Testis (tissue), 2 donors: Measurements from ENCODE around the gene LIMS4.
"Not testable (repeated sequence)": the region's sequence is repeated elsewhere in the genome, so short reads cannot be mapped to it uniquely, and the experiment has no call there.

Experiments
- CTCF ChIP-seq, 3 experiments: fragments of 450-650 bp in 2 of 3; fragments of 200-600 bp in 1 of 3; sonication (generic) in 1 of 3; IDR thresholded peaks; one replicate each; pipeline ENCODE4 v1.5.1; 2016 to 2019; ENCODE audit warnings: antibody characterized with exemption in 3 of 3, mild to moderate bottlenecking in 2 of 3, moderate library complexity in 1 of 3
- POLR2A ChIP-seq: fragments of 450-650 bp; IDR thresholded peaks from one replicate; pipeline ENCODE4 v1.6.1; 2017; ENCODE audit warnings: antibody characterized with exemption, mild to moderate bottlenecking, moderate library complexity

- not testable (repeated sequence) for TF ChIP-seq CTCF (IDR thresholded peaks at IDR 0.05); POLR2A
Observed at GRCh38 chr2:110420641-110421354, 51.8 kb downstream of the LIMS4 start.
